Breast epithelium (tissue), 3 donors: ENCODE data around the gene SLC2A3.
"Not testable (repeated sequence)": the region's sequence is repeated elsewhere in the genome, so short reads cannot be mapped to it uniquely, and the experiment has no call there.

Experiments
- CTCF ChIP-seq, 3 donors: fragments of 450-650 bp; IDR thresholded peaks; one replicate each; pipeline ENCODE4 v1.5.1; 2016 to 2017; ENCODE audit warnings: antibody characterized with exemption in 3 of 3, mild to moderate bottlenecking in 3 of 3, moderate library complexity in 3 of 3
- POLR2A ChIP-seq: fragments of 450-650 bp; IDR thresholded peaks from one replicate; pipeline ENCODE4 v1.6.1; 2016; ENCODE audit warnings: antibody characterized with exemption, mild to moderate bottlenecking, moderate library complexity
- POLR2AphosphoS5 ChIP-seq, 3 donors: sonication (generic); formaldehyde crosslinking; IDR thresholded peaks; one replicate each; pipeline ENCODE4 v1.6.1; 2017; ENCODE audit warnings: antibody characterized with exemption in 3 of 3

GRCh38 chr12:7896726-7897125 is 39.3 kb downstream of the SLC2A3 start:
- TF ChIP-seq CTCF (IDR thresholded peaks at IDR 0.05); POLR2AphosphoS5 (IDR thresholded peaks at IDR 0.05); POLR2A: not testable (repeated sequence)
